HT1080 (cell line): ENCODE results near the gene KMT2C. TPM values are rescaled to one million over a fixed set of nuclear protein-coding genes. Genes with fewer than 3 reads are reported as not detected.
"Not testable (repeated sequence)": the region's sequence is repeated elsewhere in the genome, so short reads cannot be mapped to it uniquely, and the experiment has no call there.

ENCODE experiments used
- DNase-seq: peaks from one replicate; pipeline ENCODE4 v3.0.0-alpha.2; 2015; ENCODE audit warnings: low read depth
- total RNA-seq: library from RNA; depleted of rRNA; stranded (reverse); fragments of >200 nt; shearing (Covaris generic); gene quantifications from 2 replicates; pipeline ENCODE4 v1.2.3, GENCODE V29; 2014

The KMT2C gene
- total RNA-seq, 1 experiment from 2014 or later = 11.3 TPM

DNA sequence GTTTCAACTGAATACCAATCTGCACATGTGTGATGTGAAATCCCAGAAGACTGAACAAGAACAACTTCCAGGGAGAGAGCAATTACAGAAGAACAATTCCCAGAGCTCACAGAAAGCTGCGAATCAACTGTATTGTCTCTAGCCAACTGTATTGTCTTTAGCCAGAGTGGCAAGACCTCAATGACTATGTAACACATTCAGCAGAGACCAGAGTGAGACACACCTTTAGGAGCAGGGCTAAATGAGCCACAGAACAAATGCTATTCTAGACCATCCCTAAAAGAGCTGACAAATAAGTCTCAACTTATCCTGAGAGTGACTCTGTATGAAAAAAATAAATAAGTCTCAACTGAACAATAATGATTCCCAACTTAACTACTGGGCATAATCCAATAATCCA is 72.0 kb downstream of the KMT2C start:
- DNase-seq = no peak

DNA sequence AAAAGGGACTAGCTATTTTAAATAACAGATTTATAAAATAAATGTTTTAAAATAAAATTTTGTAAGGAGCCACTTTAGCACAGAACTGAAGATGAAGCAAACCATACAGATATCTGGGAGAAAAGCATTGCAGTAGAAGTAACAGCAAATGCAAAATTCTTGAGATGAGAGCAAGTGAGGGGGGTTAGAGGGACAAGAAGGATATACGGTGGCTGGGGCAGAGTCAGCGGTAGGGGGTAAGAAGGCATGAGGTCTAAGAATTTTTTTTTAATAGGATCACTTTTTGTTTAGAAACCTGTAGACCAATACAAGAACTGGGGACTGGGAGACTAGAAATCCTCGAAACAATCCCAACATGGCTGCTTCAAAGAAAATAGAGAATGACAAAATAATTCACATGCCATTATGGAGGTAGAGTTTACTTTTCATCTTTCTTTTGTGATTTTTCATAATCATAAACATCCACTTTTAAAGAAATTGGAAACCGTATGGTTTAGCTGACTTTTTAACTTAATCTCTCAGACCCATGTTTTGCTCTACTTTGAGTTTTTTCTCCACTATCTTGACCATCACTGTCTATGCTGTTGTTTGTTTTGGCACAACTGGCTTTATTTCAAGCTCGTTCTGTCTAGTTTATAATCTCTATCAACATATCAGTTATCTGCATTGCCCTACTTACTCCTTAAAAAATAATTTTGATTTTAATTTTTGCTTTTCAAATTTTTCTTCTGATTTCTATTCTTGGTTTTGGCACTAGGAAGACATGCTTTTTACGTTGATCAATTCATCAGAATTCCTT is 73.5 kb downstream of the KMT2C start:
- DNase-seq = no peak

DNA sequence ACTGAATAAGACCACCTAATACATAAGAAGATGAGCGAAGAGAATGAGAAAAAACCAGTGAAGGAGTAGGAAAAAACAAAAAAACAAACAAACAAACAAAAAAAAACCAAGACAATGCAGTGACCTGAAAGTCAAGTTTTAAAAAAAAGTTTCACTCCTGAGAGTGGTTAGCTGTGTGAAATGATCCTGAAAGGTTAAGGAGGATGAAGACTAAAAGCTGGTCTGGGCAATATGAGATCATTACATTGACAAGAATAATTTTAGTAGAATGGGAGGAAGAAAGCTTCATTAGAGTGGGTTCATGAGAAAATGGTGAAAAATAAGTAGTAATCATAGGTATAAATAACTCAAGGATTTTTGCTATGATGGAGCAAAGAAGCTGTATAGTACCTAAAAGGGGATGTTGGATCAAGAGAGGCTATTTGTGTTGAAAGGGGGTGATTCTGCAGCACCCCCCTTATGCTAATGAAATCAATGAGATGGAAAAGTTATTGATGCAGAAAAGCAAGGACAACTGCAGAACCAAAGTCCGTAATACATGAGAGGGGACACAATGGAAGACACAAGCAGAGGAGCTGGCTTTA is 80.2 kb downstream of the KMT2C start:
- DNase-seq = no peak

DNA sequence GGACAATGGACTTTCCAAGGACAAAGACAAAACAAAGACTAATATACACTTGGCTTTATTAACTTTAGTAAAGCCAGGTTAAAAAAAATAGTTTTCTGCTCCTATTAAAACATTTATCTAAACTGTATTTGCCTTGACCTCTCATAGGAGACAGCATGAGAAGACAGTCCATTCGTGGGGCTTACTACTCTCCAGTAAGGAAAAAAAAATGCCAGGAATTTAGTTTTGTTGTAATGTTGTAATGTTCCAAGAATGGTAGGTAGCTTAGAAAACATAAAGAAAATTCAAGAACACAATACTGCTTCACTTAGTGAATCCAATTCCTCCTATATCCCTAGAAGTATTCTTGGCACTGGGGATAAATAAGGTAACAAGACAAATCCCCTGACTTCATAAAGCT is 81.7 kb downstream of the KMT2C start:
- no peak for DNase-seq

DNA sequence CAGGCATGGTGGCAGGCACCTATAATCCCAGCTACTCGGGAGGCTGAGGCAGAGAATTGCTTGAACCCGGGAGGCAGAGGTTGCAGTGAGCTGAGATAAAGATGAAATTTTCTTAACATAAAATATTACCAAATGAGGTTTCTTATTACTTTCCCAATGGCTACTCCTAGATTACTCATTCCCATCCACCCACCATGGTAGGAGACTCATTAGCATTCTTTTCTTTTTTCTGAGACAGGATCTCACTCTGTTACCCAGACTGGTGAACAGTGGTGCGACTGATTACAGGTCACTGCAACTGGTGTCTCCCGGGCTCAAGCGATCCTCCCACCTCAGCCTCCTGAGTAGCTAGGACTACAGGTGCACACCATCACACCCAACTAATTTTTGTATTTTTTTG is 82.5 kb downstream of the KMT2C start:
- DNase-seq = not testable (repeated sequence)

DNA sequence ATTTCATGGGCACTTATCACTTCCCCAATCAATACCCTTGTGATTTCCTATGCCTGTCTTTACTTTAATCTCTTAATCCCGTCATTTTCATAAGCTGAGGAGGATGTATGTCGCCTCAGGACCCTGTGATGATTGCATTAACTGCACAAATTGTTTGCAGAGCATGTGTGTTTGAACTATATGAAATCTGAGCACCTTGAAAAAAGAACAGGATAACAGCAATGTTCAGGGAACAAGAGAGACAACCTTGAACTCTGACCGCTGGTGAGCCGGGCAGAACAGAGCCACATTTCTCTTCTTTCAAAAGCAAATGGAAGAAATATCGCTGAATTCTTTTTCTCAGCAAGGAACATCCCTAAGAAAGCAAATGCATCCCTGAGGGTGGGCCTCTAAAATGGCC is 84.1 kb downstream of the KMT2C start:
- not testable (repeated sequence) for DNase-seq

DNA sequence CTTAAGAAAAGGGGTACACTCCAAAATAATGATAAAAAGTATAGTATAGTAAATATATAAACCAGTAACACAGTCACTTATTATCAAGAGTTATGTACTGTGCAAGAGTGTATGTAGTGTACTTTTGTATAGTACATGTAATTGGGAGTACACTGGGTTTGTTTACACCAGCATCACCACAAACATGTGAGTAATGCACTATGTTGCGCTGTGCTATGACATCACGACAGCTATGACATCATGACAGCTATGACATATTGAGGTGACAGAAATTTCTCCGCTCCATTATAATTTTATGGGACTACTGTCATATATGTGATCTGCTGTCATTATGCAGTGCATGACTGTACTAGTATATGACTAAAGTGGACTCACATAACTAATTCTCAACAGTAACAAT is 84.6 kb downstream of the KMT2C start:
- DNase-seq = no peak

DNA sequence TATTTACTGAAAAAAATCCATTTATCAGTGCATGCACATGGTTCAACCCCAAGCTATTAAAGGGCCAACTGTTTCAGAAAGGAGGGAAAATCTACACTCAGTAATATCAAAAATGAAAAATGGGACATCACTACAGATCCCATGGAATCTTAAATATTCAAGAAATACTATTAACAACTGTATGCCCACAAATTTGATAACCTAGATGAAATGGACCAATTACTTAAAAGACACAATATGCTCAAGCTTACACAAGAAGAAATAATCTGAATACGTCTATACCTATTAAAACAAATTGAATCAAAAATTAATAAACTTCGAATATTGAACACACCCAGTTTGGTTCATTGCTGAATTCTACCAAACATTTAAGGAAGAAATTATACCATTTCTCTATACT is 87.9 kb downstream of the KMT2C start:
- no peak for DNase-seq

DNA sequence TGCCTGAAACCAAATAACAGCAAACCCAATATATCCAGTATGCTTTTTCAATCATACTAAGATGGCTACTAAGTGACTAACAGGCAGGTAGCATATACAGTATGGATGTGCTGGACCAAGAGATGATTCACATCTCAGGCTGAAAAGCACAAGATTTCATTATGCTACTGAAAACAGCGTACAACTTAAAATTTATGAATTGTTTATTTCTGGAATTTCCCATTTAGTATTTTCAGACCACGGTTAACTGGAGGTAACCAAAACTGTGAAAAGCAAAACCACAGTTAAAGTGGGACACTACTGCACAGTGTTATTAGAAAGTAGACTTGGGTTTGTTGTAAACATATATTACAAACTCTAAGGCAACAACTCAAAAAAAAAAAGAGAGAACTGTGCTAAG is 91.5 kb downstream of the KMT2C start:
- no peak for DNase-seq

DNA sequence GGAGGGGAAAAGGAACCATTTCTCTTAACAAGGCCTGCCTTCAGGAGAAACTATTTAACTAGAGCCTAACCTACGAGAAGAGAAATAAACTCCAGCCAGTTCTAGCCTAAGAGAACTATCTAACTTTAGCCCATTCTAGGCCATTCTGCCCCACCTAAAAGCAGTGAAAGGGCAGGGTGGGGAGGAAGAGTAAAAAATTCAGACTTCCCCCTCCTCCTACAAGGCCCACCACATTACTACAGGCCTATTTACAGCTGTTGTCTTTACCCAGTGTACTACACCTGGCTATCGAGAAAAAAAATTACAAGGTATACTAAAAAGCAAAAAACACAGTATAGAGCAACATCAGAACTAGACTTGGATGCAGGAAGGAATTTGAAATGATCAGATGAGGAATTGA is 93.0 kb downstream of the KMT2C start:
- no peak for DNase-seq

DNA sequence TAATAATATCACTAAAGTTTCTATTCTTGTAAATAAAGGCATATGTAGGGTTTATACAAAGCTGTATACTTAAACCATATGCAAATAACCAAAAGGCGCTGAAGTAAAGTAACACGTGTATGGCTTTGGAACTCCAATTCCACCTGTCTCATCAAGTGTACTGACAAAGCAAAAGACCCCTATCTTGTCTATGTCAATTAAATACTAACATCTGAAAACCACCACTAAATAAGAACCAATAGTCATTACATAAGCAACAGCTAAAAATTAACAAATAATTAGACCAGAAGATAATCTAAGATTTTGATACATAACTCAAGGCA is 93.9 kb downstream of the KMT2C start:
- DNase-seq = no peak

DNA sequence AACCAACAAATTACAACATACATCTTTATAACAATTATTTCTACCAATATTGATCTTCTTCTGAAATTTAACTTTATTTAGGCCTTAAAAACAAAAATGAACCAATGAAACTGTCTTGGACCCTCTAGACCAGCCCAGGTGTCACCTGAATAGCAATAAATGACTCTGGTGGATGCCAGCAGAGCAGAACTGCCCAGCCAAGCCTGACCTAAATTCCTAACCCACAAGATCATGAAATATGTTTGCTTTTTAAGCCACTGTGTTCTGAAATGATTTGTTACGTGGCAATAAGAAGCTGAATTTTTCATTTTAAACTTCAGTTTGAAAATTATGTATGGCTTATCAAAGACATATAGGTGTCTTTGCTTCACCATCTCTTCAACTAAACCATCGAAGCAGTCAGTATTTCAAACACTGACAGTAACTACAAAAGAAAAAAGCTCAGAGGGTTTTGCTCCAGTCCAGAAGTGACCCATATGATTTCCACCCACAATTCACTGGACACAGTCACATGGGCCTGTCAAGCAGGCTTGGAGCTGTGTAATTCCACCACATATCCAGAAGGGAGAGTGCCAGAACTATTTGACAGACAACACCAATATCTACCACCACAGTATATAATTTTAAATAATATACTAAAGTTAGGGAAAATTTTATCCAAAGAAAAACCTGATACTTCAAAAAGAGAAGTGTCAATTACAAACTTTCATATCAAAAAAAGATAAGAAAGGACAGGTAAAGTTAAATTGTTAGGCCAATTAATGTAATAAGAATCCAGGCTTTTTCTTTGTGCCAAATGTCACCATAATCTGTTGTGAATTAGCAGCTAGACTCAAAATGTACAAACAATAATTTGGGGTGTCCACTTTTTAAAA is 94.5 kb downstream of the KMT2C start:
- DNase-seq = peak; percentile 61

DNA sequence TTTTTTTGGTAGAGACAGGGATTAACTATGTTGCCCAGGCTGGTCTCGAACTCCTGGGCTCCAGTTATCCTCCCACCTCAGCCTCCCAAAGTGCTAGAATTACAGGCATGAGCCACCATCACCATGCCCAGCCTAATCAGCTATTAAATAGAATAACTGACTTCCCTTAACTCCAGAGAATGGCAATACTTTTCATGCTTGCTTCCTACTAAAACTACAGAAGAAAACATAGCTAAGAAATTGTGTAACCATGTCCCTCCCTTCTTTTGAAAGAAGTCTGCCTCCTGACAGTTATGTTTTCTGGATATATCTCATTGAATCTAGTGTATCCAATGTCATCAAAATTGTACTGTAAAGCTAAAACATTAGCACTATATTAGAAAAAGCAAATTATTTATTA is 95.6 kb downstream of the KMT2C start:
- no peak for DNase-seq

DNA sequence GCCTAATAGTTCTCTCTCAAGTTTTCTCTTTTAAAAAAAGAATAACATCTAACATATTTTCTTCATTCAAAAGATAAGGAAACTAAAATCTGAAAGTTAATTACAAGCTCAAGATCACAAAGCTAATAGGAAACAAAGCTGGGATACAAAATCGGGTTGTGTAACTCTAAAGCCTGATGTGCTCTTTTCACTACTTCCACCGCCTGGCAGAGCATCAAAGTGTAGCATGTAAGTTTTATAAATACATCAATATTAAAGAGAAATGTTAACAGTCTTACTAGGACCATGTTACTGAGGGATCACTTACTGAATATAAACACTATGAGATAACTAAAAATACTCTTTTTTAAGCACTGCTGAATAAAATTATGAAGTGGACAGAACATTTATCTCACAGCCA is 97.2 kb downstream of the KMT2C start:
- no peak for DNase-seq

DNA sequence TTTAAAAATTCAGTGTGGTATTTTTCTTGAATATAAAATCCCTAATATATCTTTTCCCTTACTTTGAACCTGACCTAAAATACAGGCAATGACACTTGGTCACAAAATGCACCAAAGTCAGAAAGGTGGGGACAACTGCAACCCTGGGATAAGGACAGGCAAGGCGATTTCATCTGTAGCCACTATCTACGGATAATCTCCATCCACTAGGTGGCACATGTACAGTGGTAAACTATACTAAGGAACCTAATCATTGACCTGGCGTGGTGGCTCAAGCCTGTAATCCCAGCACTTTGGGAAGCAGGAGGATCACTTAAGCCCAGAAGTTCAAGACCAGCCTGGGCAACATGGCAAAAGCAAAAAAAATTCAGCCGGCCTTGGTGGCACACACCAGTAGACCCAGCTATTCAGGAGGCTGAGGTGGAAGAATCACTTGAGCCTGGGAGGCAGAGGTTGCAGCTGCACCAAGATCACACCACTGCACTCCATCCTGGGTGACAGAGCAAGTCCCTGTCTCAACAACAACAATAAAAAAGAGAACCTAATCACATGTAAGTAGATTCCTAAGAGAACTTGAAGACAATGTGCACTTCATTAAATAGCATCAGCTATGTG is 98.9 kb downstream of the KMT2C start:
- DNase-seq = peak; percentile 40

DNA sequence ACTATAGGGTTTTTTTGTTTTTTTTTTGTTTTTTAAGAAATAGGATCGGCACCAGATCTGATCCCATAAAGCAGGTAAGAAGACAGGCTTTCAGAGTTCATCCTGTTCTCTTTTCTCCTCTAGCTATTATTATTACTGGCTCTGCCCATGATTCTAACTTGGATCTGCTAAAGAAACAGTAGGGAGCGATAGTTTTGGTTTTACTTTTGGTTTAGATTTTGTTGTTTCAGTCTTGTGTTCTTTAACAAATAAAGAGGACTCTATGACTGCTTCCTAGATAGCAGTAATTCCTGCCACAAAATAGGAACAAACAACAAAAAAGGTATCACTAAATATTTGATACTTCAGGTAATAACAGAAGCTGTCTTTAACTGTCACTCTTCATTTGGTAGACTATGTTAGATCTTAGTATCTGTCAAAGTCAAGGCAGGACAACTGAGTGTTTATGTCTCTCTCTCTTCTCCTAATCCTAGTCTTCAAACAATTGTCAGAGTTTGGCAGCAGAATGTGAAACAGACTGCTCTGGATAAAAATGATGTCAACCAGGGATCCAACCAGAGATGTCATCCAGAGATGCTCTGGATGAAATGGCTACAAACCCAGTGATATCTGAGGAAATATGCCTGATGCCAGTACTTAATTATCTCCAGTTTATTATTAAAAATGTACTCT is 99.8 kb downstream of the KMT2C start:
- no peak for DNase-seq

DNA sequence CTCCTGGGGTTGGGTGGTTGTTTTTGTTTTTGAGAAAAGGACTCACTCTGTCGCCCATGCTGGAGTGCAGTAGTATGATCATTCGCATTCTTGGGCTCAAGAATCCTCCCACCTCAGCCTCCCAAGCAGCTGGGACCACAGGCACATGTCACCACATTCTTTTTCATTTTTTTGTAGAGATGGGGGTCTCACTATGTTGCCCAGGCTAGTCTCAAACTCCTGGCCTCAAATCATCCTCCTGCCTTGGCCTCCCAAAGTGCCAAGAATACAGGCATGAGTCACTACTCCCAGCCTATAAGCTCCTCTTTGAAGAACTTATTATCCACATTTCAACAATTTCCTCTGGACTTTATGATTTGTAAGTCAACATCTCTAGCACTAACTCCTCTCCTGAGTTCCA is 102.7 kb downstream of the KMT2C start:
- DNase-seq = no peak

DNA sequence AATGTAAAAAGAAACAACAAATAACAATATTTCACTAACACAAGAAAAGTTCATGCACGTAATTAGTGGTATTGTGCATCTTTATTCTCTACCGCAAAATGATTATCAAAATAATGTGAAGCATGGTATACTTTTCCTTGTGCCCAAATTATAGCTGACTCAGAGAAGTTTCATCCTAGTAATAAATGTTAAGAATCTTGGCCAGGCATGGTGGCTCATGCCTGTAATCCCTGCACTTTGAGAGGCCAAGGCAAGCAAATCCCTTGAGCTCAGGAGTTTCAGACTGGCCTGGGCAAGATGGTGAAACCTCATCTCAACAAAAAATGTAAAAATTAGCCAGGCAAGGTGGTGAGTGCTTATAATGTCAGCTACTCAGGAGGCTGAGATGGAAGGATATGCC is 105.0 kb downstream of the KMT2C start:
- DNase-seq = no peak

DNA sequence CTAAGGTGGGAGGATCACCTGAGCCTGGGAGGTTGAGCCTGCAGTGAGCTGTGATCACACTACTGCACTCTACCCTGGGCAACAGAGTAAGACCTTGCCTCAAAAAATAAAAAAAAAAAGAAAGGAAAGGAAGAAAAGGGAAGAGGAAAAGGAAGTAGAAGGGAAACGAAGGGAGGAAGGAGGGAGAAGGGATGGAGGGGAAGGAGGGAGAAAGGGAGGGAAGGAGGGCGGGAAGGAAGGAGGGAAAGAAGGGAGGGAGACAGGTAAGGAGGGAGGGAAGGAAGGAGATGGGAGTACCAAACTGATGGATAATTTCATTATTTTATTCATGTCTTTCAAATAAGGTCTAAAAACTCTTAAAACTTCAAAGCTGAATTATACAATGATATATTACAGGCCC is 106.3 kb downstream of the KMT2C start:
- DNase-seq = no peak

DNA sequence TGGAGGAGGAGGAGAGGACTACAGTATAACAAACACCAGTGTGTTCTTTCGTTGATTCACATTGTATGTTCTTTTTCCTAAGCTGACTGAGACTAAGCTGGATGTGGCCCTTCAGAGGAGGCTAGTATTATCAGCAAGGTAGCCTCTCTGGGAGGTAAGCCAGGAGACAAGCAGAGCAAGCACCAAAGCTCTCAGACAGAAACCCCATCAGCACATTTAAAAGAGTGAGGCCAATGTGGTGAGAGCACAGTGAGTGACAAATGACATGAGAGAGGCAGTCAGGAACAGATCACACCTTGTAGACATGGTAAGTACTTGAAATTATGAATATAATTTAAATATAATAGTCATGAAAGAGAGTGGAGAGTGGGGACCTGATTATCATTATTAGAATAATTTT is 107.6 kb downstream of the KMT2C start:
- DNase-seq = no peak

DNA sequence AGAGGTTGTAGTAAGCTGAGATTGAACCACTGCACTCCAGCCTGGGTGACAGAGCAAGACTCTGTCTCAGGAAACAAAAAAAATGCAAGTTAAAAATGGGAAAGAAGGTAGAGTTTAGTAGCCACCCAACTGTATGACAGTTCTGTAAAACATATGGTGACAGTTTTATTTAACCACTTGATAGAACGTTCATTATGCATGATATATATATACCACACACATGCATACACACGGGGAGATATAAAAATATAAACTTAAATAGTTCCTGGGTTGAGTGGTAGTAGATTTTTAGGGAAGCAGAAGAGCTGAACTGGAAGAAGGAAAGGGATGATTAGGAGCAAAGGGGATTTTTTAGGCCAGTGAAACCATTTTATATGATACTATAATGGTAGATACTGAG is 120.0 kb downstream of the KMT2C start:
- DNase-seq = no peak
